ENCODE results near the gene CFAP53. TPM values are rescaled to one million over a fixed set of nuclear protein-coding genes. Genes with fewer than 3 reads are reported as not detected.
"Not testable (repeated sequence)": the region's sequence is repeated elsewhere in the genome, so short reads cannot be mapped to it uniquely, and the experiment has no call there.

CFAP53 gene
- total RNA-seq, 6 donors from 2014 or later: 0.34 to 13.6 (median 2.0) TPM

GRCh38 chr18:50249576-50249975 lies 16.7 kb downstream of the CFAP53 start:
- TF ChIP-seq EP300 (IDR thresholded peaks at IDR 0.05) (no peak), POLR2A (IDR thresholded peaks at IDR 0.05) (no peak), POLR2AphosphoS5 (IDR thresholded peaks at IDR 0.05) (no peak), CTCF (IDR thresholded peaks at IDR 0.05) (no peak)
- no peaks in the 10 kb centered on the region for H3K36me3 ChIP-seq
- no peaks in the 10 kb centered on the region for H3K9me3 ChIP-seq
- no peaks in the 10 kb centered on the region for H3K27me3 ChIP-seq
- ATAC-seq (ENCODE audit: low FRiP score in 2 of 2): no peak
- DNase-seq: no peak
- H3K4me3 ChIP-seq: no peak overlapping the region
- no peak overlapping the region for H3K27ac ChIP-seq
- no peaks in the 10 kb centered on the region for H3K4me1 ChIP-seq

GRCh38 chr18:50247561-50247960 lies 18.7 kb downstream of the CFAP53 start:
- H3K4me1 ChIP-seq: no peaks in the 10 kb centered on the region
- H3K27me3 ChIP-seq: no peaks in the 10 kb centered on the region
- DNase-seq (no peak), ATAC-seq (ENCODE audit: low FRiP score in 2 of 2) (no peak)
- no peak overlapping the region for H3K27ac ChIP-seq
- no peak overlapping the region for H3K4me3 ChIP-seq
- no peak for TF ChIP-seq CTCF (IDR thresholded peaks at IDR 0.05)
- TF ChIP-seq POLR2A (IDR thresholded peaks at IDR 0.05): no peak
- TF ChIP-seq POLR2AphosphoS5 (IDR thresholded peaks at IDR 0.05): no peak
- TF ChIP-seq EP300 (IDR thresholded peaks at IDR 0.05): no peak
- no peaks in the 10 kb centered on the region for H3K9me3 ChIP-seq
- H3K36me3 ChIP-seq: no peaks in the 10 kb centered on the region

GRCh38 chr18:50241768-50242167 lies 24.5 kb downstream of the CFAP53 start:
- not testable (repeated sequence) for DNase-seq; H3K27me3 ChIP-seq; H3K36me3 ChIP-seq; ATAC-seq (ENCODE audit: low FRiP score in 2 of 2); H3K27ac ChIP-seq; H3K4me1 ChIP-seq; H3K4me3 ChIP-seq; H3K9me3 ChIP-seq
- WGBS, 2 donors: 77 to 79% methylated on average over 8 of the region's 8 CpGs

- ATAC-seq (ENCODE audit: low FRiP score in 2 of 2) (no peak), DNase-seq (no peak)
- no peaks in the 10 kb centered on the region for H3K36me3 ChIP-seq
- TF ChIP-seq CTCF (IDR thresholded peaks at IDR 0.05) (no peak), POLR2A (IDR thresholded peaks at IDR 0.05) (no peak)
- no peak overlapping the region for H3K4me3 ChIP-seq
- no peaks in the 10 kb centered on the region for H3K27me3 ChIP-seq
- WGBS, 2 donors: 90 to 91% methylated on average over 3 of the region's 3 CpGs
- no peak overlapping the region for H3K27ac ChIP-seq
- H3K4me1 ChIP-seq: no peaks in the 10 kb centered on the region
- peaks cover 0 to 9% (median 1%) of the 10 kb centered on the region in 4 donors for H3K9me3 ChIP-seq
Observed at GRCh38 chr18:50240080-50240563, 26.2 kb downstream of the CFAP53 start.

- H3K27ac ChIP-seq: no peak overlapping the region
- H3K9me3 ChIP-seq: no peaks in the 10 kb centered on the region
- DNase-seq (no peak), ATAC-seq (ENCODE audit: low FRiP score in 2 of 2) (no peak)
- H3K4me1 ChIP-seq: no peaks in the 10 kb centered on the region
- no peaks in the 10 kb centered on the region for H3K27me3 ChIP-seq
- no peak overlapping the region for H3K4me3 ChIP-seq
- no peaks in the 10 kb centered on the region for H3K36me3 ChIP-seq
- 41 to 66% methylated on average over 2 of the region's 2 CpGs for WGBS, 2 donors
- TF ChIP-seq EP300 (IDR thresholded peaks at IDR 0.05) (no peak), CTCF (IDR thresholded peaks at IDR 0.05) (no peak), POLR2A (IDR thresholded peaks at IDR 0.05) (no peak), POLR2AphosphoS5 (IDR thresholded peaks at IDR 0.05) (no peak)
Observed at GRCh38 chr18:50232419-50232818, 33.9 kb downstream of the CFAP53 start.
